Upper lobe of left lung (tissue), 4 donors: ENCODE results near the gene GLRX3.

Source experiments
- POLR2AphosphoS5 ChIP-seq, 2 donors: sonication (generic); formaldehyde crosslinking; IDR thresholded peaks; one replicate each; pipeline ENCODE4 v1.5.1; 2017; ENCODE audit warnings: antibody characterized with exemption in 2 of 2
- TF ChIP-seq, protein P1 (sequence below), 6 experiments: fragments of 450-650 bp in 4 of 6; fragments of 200-600 bp in 2 of 6; sonication (generic) in 2 of 6; IDR thresholded peaks; one replicate each; pipeline ENCODE4 v1.5.1; 2016 to 2019; ENCODE audit warnings: antibody characterized with exemption in 6 of 6

DNA sequence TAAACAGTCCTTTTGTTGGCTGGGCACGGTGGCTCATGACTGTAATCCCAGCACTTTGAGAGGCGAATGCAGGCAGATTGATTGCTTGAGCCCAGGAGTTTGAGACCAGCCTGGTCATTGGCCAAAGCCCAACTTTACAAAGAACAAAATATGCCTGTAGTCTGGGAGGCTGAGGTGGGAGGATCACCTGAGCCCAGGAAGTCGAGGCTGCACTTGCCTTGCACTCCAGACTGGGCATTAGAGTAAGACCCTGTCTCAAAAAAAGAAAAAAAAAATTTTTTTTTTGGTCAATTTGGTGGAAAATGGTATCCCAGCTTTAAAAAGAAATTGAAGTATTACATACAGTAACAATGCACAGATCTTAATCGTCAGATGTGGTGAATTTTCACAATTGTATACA lies 4.8 kb downstream of the GLRX3 start:
- TF ChIP-seq, protein P1, sequence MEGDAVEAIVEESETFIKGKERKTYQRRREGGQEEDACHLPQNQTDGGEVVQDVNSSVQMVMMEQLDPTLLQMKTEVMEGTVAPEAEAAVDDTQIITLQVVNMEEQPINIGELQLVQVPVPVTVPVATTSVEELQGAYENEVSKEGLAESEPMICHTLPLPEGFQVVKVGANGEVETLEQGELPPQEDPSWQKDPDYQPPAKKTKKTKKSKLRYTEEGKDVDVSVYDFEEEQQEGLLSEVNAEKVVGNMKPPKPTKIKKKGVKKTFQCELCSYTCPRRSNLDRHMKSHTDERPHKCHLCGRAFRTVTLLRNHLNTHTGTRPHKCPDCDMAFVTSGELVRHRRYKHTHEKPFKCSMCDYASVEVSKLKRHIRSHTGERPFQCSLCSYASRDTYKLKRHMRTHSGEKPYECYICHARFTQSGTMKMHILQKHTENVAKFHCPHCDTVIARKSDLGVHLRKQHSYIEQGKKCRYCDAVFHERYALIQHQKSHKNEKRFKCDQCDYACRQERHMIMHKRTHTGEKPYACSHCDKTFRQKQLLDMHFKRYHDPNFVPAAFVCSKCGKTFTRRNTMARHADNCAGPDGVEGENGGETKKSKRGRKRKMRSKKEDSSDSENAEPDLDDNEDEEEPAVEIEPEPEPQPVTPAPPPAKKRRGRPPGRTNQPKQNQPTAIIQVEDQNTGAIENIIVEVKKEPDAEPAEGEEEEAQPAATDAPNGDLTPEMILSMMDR (IDR thresholded peaks at IDR 0.05), result no peak
- no peak for TF ChIP-seq POLR2AphosphoS5 (IDR thresholded peaks at IDR 0.05)
